SK-N-SH (cell line): ENCODE data around the gene RBBP7. TPM values are rescaled to one million over a fixed set of nuclear protein-coding genes. Genes with fewer than 3 reads are reported as not detected.

Experiments used
- CTCF ChIA-PET: fragments of 300-600, 350-600 bp; formaldehyde crosslinking; extraction: SDS; loops from one replicate; lab custom pipeline; 2021; lab: Yijun Ruan, JAX
- POLR2A ChIA-PET: fragments of 350-600 bp; sonication (Branson Sonifier 250); formaldehyde crosslinking; extraction: SDS; loops from one replicate; lab custom pipeline; 2020; ENCODE audit warnings: antibody characterized with exemption, inconsistent platforms; lab: Yijun Ruan, JAX
- DNase-seq: peaks from one replicate; pipeline ENCODE4 v3.0.0; 2012
- H2AFZ ChIP-seq: fragments of 200-600 bp; sonication (generic); 2 replicates; pipeline ENCODE4 v1.8.1; 2016; ENCODE audit warnings: antibody characterized with exemption, mild to moderate bottlenecking, low read depth
- H3F3A ChIP-seq: fragments of 200-600 bp; sonication (generic); replicated peaks from 2 replicates; pipeline ENCODE3; 2016; ENCODE audit warnings: antibody characterized with exemption, mild to moderate bottlenecking; ENCODE audit not compliant: insufficient read depth
- H3K27ac ChIP-seq, 2 experiments: fragments of 200-500 bp in 1 of 2; fragments of 200-600 bp in 1 of 2; sonication (Bioruptor generic) in 1 of 2; sonication (generic), shearing (Covaris generic) in 1 of 2; 2 replicates each; pipeline versions ENCODE4 v1.5.1 to v1.6.1; 2014 to 2016; ENCODE audit warnings: low read depth in 2 of 2, inconsistent platforms in 1 of 2, low read length in 1 of 2, mild to moderate bottlenecking in 1 of 2, mixed read lengths in 1 of 2
- H3K27me3 ChIP-seq: fragments of 200-600 bp; sonication (generic), shearing (Covaris generic); 2 replicates; pipeline ENCODE4 v1.6.1; 2016; ENCODE audit warnings: mixed run types; ENCODE audit not compliant: insufficient read depth
- H3K36me3 ChIP-seq, 2 experiments: fragments of 200-500 bp in 1 of 2; fragments of 200-600 bp in 1 of 2; sonication (Bioruptor generic) in 1 of 2; sonication (generic) in 1 of 2; replicated peaks in 1 of 2; 2 replicates each; pipeline versions ENCODE3 to v1.5.1; 2014 to 2016; ENCODE audit warnings: low read length in 1 of 2, mild to moderate bottlenecking in 1 of 2; ENCODE audit not compliant: insufficient read depth in 2 of 2, control insufficient read depth in 1 of 2
- H3K4me1 ChIP-seq, 2 experiments: fragments of 200-500 bp in 1 of 2; fragments of 200-600 bp in 1 of 2; sonication (Bioruptor generic) in 1 of 2; sonication (generic), shearing (Covaris generic) in 1 of 2; 2 replicates each; pipeline versions ENCODE4 v1.5.1 to v1.6.1; 2014 to 2016; ENCODE audit warnings: low read depth in 1 of 2, low read length in 1 of 2, mixed run types in 1 of 2; ENCODE audit not compliant: insufficient read depth in 2 of 2, control insufficient read depth in 1 of 2
- H3K4me2 ChIP-seq: fragments of 200-600 bp; sonication (generic), shearing (Covaris generic); 2 replicates; pipeline ENCODE4 v1.6.1; 2017; ENCODE audit warnings: mixed run types
- H3K4me3 ChIP-seq, 2 experiments: fragments of 200-500 bp in 1 of 2; fragments of 200-600 bp in 1 of 2; sonication (Bioruptor generic) in 1 of 2; sonication (generic), shearing (Covaris generic) in 1 of 2; 2 replicates each; pipeline versions ENCODE4 v1.5.1 to v1.8.1; 2014 to 2016; ENCODE audit warnings: low read depth in 2 of 2, inconsistent platforms in 1 of 2, low read length in 1 of 2, mild to moderate bottlenecking in 1 of 2, mixed read lengths in 1 of 2, moderate library complexity in 1 of 2
- H3K79me2 ChIP-seq: fragments of 200-600 bp; sonication (generic); 2 replicates; pipeline ENCODE4 v1.8.1; 2017; ENCODE audit warnings: mild to moderate bottlenecking; ENCODE audit not compliant: insufficient read depth
- H3K9ac ChIP-seq: fragments of 200-600 bp; sonication (generic); 2 replicates; pipeline ENCODE4 v1.6.1; 2017; ENCODE audit warnings: mixed run types
- H3K9me2 ChIP-seq: fragments of 200-600 bp; sonication (generic); 2 replicates; pipeline ENCODE4 v1.6.1; 2017; ENCODE audit warnings: mixed run types
- H3K9me3 ChIP-seq: fragments of 200-600 bp; sonication (generic); 2 replicates; pipeline ENCODE4 v1.6.1; 2017; ENCODE audit warnings: mixed run types, mild to moderate bottlenecking, moderate library complexity
- H4K20me1 ChIP-seq: fragments of 200-600 bp; sonication (generic); 2 replicates; pipeline ENCODE4 v1.6.1; 2017; ENCODE audit warnings: mild to moderate bottlenecking, mixed run types; ENCODE audit not compliant: insufficient read depth
- EP300 ChIP-seq, 2 experiments: IDR thresholded peaks; 2 replicates each; pipeline versions ENCODE4 v1.4.0 to v1.6.1; 2012; ENCODE audit warnings: borderline replicate concordance in 1 of 2, low read depth in 1 of 2, low read length in 1 of 2
- EZH2phosphoT487 ChIP-seq: fragments of 200-600 bp; sonication (generic); IDR thresholded peaks from 2 replicates; pipeline ENCODE4 v1.6.1; 2017; ENCODE audit warnings: low read depth, mixed run types, mild to moderate bottlenecking, antibody characterized with exemption, moderate library complexity, borderline replicate concordance
- FOSL2 ChIP-seq: IDR thresholded peaks from 2 replicates; pipeline ENCODE4 v1.4.0; 2012; ENCODE audit warnings: low read depth, mild to moderate bottlenecking, moderate library complexity, borderline replicate concordance
- GABPA ChIP-seq: IDR thresholded peaks from 2 replicates; pipeline ENCODE4 v1.4.0; 2012; ENCODE audit warnings: low read depth, mild to moderate bottlenecking
- GATA2 ChIP-seq: sonication (generic); formaldehyde crosslinking; IDR thresholded peaks from 2 replicates; pipeline ENCODE4 v1.5.0; 2020; ENCODE audit warnings: mild to moderate bottlenecking, missing genetic modification reagents
- IRF3 ChIP-seq: fragments of 150-350 bp; IDR thresholded peaks from 2 replicates; pipeline ENCODE4 v1.6.1; 2016; ENCODE audit warnings: mild to moderate bottlenecking, low read depth, low read length
- JUND ChIP-seq: IDR thresholded peaks from 2 replicates; pipeline ENCODE4 v1.4.0; 2012
- MXI1 ChIP-seq: IDR thresholded peaks from 2 replicates; pipeline ENCODE4 v1.6.1; 2012; ENCODE audit warnings: mild to moderate bottlenecking, low read depth, low read length, improper control_type of control experiment
- NFIC ChIP-seq: IDR thresholded peaks from 2 replicates; pipeline ENCODE4 v1.4.0; 2012; ENCODE audit warnings: borderline replicate concordance
- PBX3 ChIP-seq: IDR thresholded peaks from 2 replicates; pipeline ENCODE4; 2012
- POLR2AphosphoS5 ChIP-seq: IDR thresholded peaks from 2 replicates; pipeline ENCODE4 v1.6.1; 2012; ENCODE audit warnings: low read depth, low read length
- RAD21 ChIP-seq: IDR thresholded peaks from 2 replicates; pipeline ENCODE4 v1.6.1; 2012; ENCODE audit warnings: mild to moderate bottlenecking, low read length
- RFX5 ChIP-seq: IDR thresholded peaks from 2 replicates; pipeline ENCODE4 v1.6.1; 2012; ENCODE audit warnings: mild to moderate bottlenecking, improper control_type of control experiment, low read length
- SIN3A ChIP-seq: IDR thresholded peaks from 2 replicates; pipeline ENCODE4 v1.6.1; 2012; ENCODE audit warnings: low read depth, mild to moderate bottlenecking, low read length, moderate library complexity, borderline replicate concordance
- TAF1 ChIP-seq: IDR thresholded peaks from 2 replicates; pipeline ENCODE4 v1.6.1; 2012; ENCODE audit warnings: low read depth, mild to moderate bottlenecking, low read length, moderate library complexity, borderline replicate concordance
- TCF12 ChIP-seq: IDR thresholded peaks from 2 replicates; pipeline ENCODE4 v1.4.0; 2012
- TEAD4 ChIP-seq: IDR thresholded peaks from 2 replicates; pipeline ENCODE4 v1.4.0; 2012; ENCODE audit warnings: mild to moderate bottlenecking, borderline replicate concordance; ENCODE audit not compliant: insufficient read depth
- YY1 ChIP-seq: IDR thresholded peaks from 2 replicates; pipeline ENCODE4 v1.4.0; 2012; ENCODE audit warnings: low read depth, mild to moderate bottlenecking
- ZBTB33 ChIP-seq: IDR thresholded peaks from 2 replicates; pipeline ENCODE4 v1.4.0; 2012; ENCODE audit warnings: low read depth, borderline replicate concordance
- WGBS: methylation state at CpG from one replicate; pipeline ENCODE4 v1.1.6; 2017; ENCODE audit warnings: low lambda C conversion rate; 5-methylcytosine and 5-hydroxymethylcytosine counted together
- polyA plus RNA-seq, 3 experiments: library from polyadenylated mRNA; depleted of rRNA; stranded (reverse); fragments of >200 nt; gene quantifications; 2 replicates each; pipeline ENCODE4 v1.2.3, GENCODE V29; 2012
- small RNA-seq, 7 experiments: library from RNA; depleted of rRNA; stranded (forward); fragments of <200 nt; gene quantifications; one replicate each; pipeline ENCODE3, GENCODE V24; 2012

The RBBP7 gene
- polyA plus RNA-seq, 1 of the 3 experiments (the other 2 are of a cell fraction): 172 TPM

DNA sequence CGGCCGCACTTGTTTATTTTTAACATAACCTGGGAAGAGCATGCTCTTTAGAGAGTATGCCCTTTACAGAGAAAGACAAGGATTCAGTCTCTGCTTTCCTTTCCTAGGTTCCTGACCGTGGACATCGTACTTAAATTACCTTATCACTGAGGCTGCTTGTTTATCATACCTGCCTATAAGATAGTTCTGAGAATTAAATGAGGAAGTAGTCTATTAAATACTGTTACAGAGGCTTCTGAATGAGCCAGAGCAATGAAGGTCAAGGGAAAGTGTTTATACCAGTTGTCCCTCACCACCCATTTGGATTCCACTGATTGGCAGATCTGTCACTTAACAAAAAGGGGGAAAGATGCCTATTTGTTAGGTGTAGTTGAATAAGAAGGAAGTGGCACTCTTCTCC, 73.9 kb downstream of the RBBP7 start:
- H3K9me3 ChIP-seq: no peaks in the 10 kb centered on the region
- TF ChIP-seq PBX3: no peak
- no peak for TF ChIP-seq SIN3A
- no peak for TF ChIP-seq IRF3
- no peak for TF ChIP-seq TAF1
- no peak for TF ChIP-seq EP300 (IDR thresholded peaks at IDR 0.05; ENCODE audit: borderline replicate concordance in 1 of 2, low read depth in 1 of 2, low read length in 1 of 2)
- no peak for TF ChIP-seq EZH2phosphoT487
- no peak for TF ChIP-seq TEAD4
- no peak for TF ChIP-seq GATA2
- TF ChIP-seq FOSL2: no peak
- TF ChIP-seq POLR2AphosphoS5: no peak
- no peak for TF ChIP-seq MXI1
- no peak for TF ChIP-seq RAD21
- no peak for TF ChIP-seq GABPA
- no peak for TF ChIP-seq RFX5
- no peak for TF ChIP-seq ZBTB33
- no peak for TF ChIP-seq NFIC
- TF ChIP-seq TCF12: no peak
- TF ChIP-seq YY1: no peak
- TF ChIP-seq JUND: no peak
- no peak overlapping the region for H3K4me2 ChIP-seq
- 99% methylated on average over 4 of the region's 4 CpGs for WGBS
- peaks cover 58% of the 10 kb centered on the region for H3K79me2 ChIP-seq
- no peak for DNase-seq
- no peak overlapping the region for H2AFZ ChIP-seq
- H4K20me1 ChIP-seq: no peaks in the 10 kb centered on the region
- no peaks in the 10 kb centered on the region for H3K27me3 ChIP-seq
- H3F3A ChIP-seq: no peaks in the 10 kb centered on the region
- CTCF ChIA-PET: no interaction called here
- no peak overlapping the region for H3K4me3 ChIP-seq
- H3K27ac ChIP-seq: no peak overlapping the region
- H3K9ac ChIP-seq: no peak overlapping the region
- POLR2A ChIA-PET: no interaction called here
- H3K4me1 ChIP-seq: no peaks in the 10 kb centered on the region
- H3K9me2 ChIP-seq: no peaks in the 10 kb centered on the region
- H3K36me3 ChIP-seq: peaks cover 15 to 16% of the 10 kb centered on the region in 2 experiments

Small RNA genes lying within 50 kb of the gene (small RNA-seq; reads per million reads assigned to genes)
- gene RF00019 (0 reads per million in 7 experiments), gene RNU4-6P (0 reads per million in 7 experiments), gene RPL12P49 (0 to 0.20 (median 0) reads per million in 7 experiments)

Other genes with a start within 250 kb of the RBBP7 start
- not detected in 2 replicates for gene S100G, start 220.2 kb downstream of the RBBP7 start, polyA plus RNA-seq (2012; rRNA removed)
- gene CTPS2, start 157.7 kb downstream of the RBBP7 start, polyA plus RNA-seq (2012; rRNA removed): 6.1 and 6.9 TPM in 2 replicates
- 11.9 and 12.9 TPM in 2 replicates for gene SYAP1, start 150.8 kb downstream of the RBBP7 start, polyA plus RNA-seq (2012; rRNA removed)
- gene TXLNG, start 83.9 kb downstream of the RBBP7 start, polyA plus RNA-seq (2012; rRNA removed): 12.1 and 16.6 TPM in 2 replicates
- gene REPS2, start 76.3 kb upstream of the RBBP7 start, polyA plus RNA-seq (2012; rRNA removed): 0.62 and 0.73 TPM in 2 replicates